GM12878 (cell line): Measurements from ENCODE around the gene CAPZB. TPM values are rescaled to one million over a fixed set of nuclear protein-coding genes. Genes with fewer than 3 reads are reported as not detected.
A peak's percentile ranks its signal among the peaks of the same experiment; 100 is the strongest.

Source experiments
- ATAC-seq: fragments of 200-7000 bp; cut with Tn5 transposase; 3 replicates; pipeline ENCODE4 v1.9.1; 2020; ENCODE audit warnings: mild to moderate bottlenecking, moderate library complexity
- BruUV-seq: library from RNA; stranded (reverse); fragments of 400-500 nt; replicated peaks from 2 replicates; lab custom pipeline; 2021; lab: Mats Ljungman, UMichigan
- CTCF ChIA-PET: fragments of 300-600 bp; sonication (Branson Sonifier 250); formaldehyde crosslinking; extraction: SDS; loops from one replicate; lab custom pipeline; 2021; ENCODE audit warnings: inconsistent platforms; lab: Yijun Ruan, JAX
- POLR2A ChIA-PET: fragments of 350-600 bp; formaldehyde crosslinking; extraction: SDS; loops from one replicate; lab custom pipeline; 2021; ENCODE audit warnings: inconsistent platforms; lab: Charles Lee
- RAD21 ChIA-PET: fragments of 300-600 bp; sonication (Branson Sonifier 250); formaldehyde crosslinking; loops from one replicate; lab custom pipeline; 2023; ENCODE audit warnings: antibody characterized with exemption; ENCODE audit not compliant: unreplicated experiment; lab: Charles Lee
- SMC1A ChIA-PET: fragments of 300-600 bp; sonication (Branson Sonifier 250); formaldehyde crosslinking; loops from one replicate; lab custom pipeline; 2023; ENCODE audit not compliant: unreplicated experiment, uncharacterized antibody; lab: Charles Lee
- DNase-seq: peaks from one replicate; pipeline ENCODE4 v3.0.0-alpha.2; 2011; ENCODE audit warnings: low read depth, low spot score
- FAIRE-seq: peaks from 3 replicates; lab custom pipeline; 2011; peaks lifted over from hg19 to GRCh38; lab: Jason Lieb, UNC
- H2AFZ ChIP-seq: 2 replicates; pipeline ENCODE4 v1.6.0; 2011; ENCODE audit warnings: low read depth, low read length, control low read depth; ENCODE audit not compliant: control insufficient read depth
- H3K27ac ChIP-seq: 2 replicates; pipeline ENCODE4 v1.5.1; 2011; ENCODE audit warnings: control low read depth; ENCODE audit not compliant: control insufficient read depth, insufficient read depth
- H3K27me3 ChIP-seq, 2 experiments: replicated peaks in 1 of 2; 2 replicates each; pipeline versions ENCODE4 v1.6.0 to v1.6.1; 2011; ENCODE audit warnings: low read length in 1 of 2; ENCODE audit not compliant: control insufficient read depth in 2 of 2, insufficient read depth in 2 of 2
- H3K36me3 ChIP-seq, 2 experiments: 2 replicates each; pipeline ENCODE4 v1.5.1; 2011; ENCODE audit warnings: low read length in 1 of 2; ENCODE audit not compliant: control insufficient read depth in 2 of 2, insufficient read depth in 2 of 2
- H3K4me1 ChIP-seq: 2 replicates; pipeline ENCODE4 v1.6.1; 2011; ENCODE audit warnings: mild to moderate bottlenecking, low read length, moderate library complexity, mixed read lengths; ENCODE audit not compliant: control insufficient read depth, insufficient read depth
- H3K4me2 ChIP-seq: 2 replicates; pipeline ENCODE4 v1.6.0; 2011; ENCODE audit warnings: control low read depth; ENCODE audit not compliant: control insufficient read depth, insufficient read depth
- H3K4me3 ChIP-seq: fragments of 200-600 bp; sonication (generic); 2 replicates; pipeline ENCODE4 v1.5.1; 2016
- H3K79me2 ChIP-seq: 2 replicates; pipeline ENCODE4 v1.6.0; 2011; ENCODE audit warnings: low read length; ENCODE audit not compliant: control insufficient read depth, insufficient read depth
- H3K9ac ChIP-seq: 2 replicates; pipeline ENCODE4 v1.8.0; 2011; ENCODE audit warnings: low read length, control low read depth, mixed read lengths; ENCODE audit not compliant: control insufficient read depth, insufficient read depth
- H3K9me3 ChIP-seq: replicated peaks from 3 replicates; pipeline ENCODE4 v1.5.1; 2011; ENCODE audit warnings: mild to moderate bottlenecking, low read length; ENCODE audit not compliant: control insufficient read depth, insufficient read depth
- H4K20me1 ChIP-seq: 2 replicates; pipeline ENCODE4 v1.6.0; 2011; ENCODE audit not compliant: control insufficient read depth, insufficient read depth
- EP300 ChIP-seq, 2 experiments: fragments of 150-350 bp in 1 of 2; IDR thresholded peaks; 2 replicates each; pipeline ENCODE4 v1.6.1; 2011 to 2012; ENCODE audit warnings: low read depth in 2 of 2, low read length in 2 of 2, borderline replicate concordance in 1 of 2, improper control_type of control experiment in 1 of 2, inconsistent platforms in 1 of 2; ENCODE audit not compliant: control insufficient read depth in 1 of 2
- SMAD5 ChIP-seq: IDR thresholded peaks from 2 replicates; pipeline ENCODE4 v1.6.1; 2016; ENCODE audit warnings: antibody characterized with exemption, low read depth
- SP1 ChIP-seq: IDR thresholded peaks from one replicate; pipeline ENCODE4 v1.6.1; 2011; ENCODE audit warnings: low read depth, low read length
- SREBF1 ChIP-seq: IDR thresholded peaks from 2 replicates; pipeline ENCODE4 v1.6.1; 2012; ENCODE audit warnings: mild to moderate bottlenecking, low read length
- SREBF2 ChIP-seq: IDR thresholded peaks from 2 replicates; pipeline ENCODE4 v1.6.1; 2012; ENCODE audit warnings: mild to moderate bottlenecking, low read length
- TARDBP ChIP-seq: IDR thresholded peaks from 2 replicates; pipeline ENCODE4 v1.6.1; 2016; ENCODE audit warnings: borderline replicate concordance
- WGBS: methylation state at CpG from one replicate; pipeline ENCODE4 v1.1.6; 2016; ENCODE audit warnings: low lambda C conversion rate; ENCODE audit not compliant: insufficient replicate concordance, insufficient coverage; ENCODE audit errors: missing lambda C conversion rate; 5-methylcytosine and 5-hydroxymethylcytosine counted together
- in situ Hi-C: fragments of 300-500 bp; cut with MboI; formaldehyde crosslinking; loops from 9 replicates; pipeline ENCODE4 v1.14.3; 2018; ENCODE audit warnings: mixed read lengths
- intact Hi-C: fragments of 100-400 bp; cut with micrococcal nuclease; formaldehyde crosslinking; loops from one replicate; pipeline ENCODE4 v1.14.2; 2022; ENCODE audit not compliant: unreplicated experiment
- polyA plus RNA-seq, 11 experiments: library from polyadenylated mRNA; depleted of rRNA in 4 of 11; unstranded in 6 of 11; stranded (reverse) in 5 of 11; fragments of >200 nt; fragmentation: Nextera tagmentation in 4 of 11; fragmentation: Illumina TruSeq in 1 of 11; extraction: Ambion mirVana in 4 of 11; extraction: Trizol in 1 of 11; gene quantifications; 1 replicate in 1 of 11; 2 replicates in 10 of 11; pipeline versions ENCODE4 v1.2.1 to v1.2.3, GENCODE V29; 2011 to 2016; ENCODE audit warnings: inconsistent platforms in 2 of 11, missing spikeins in 2 of 11, low read depth in 1 of 11
- total RNA-seq, 4 experiments: library from RNA; depleted of rRNA in 3 of 4; stranded (reverse); fragments of >200 nt in 3 of 4; fragmentation: Illumina TruSeq in 1 of 4; extraction: Trizol in 1 of 4; gene quantifications; 2 replicates each; pipeline versions ENCODE4 v1.2.1 to v1.2.3, GENCODE V29; 2013 to 2021
- TF ChIP-seq, protein P1 (sequence below): fragments of 450-650 bp; conservative IDR thresholded peaks from 2 replicates; pipeline ENCODE4 v1.6.1; 2017; ENCODE audit warnings: mild to moderate bottlenecking, moderate library complexity
- TF ChIP-seq, protein P2 (sequence below): fragments of 450-650 bp; IDR thresholded peaks from 2 replicates; pipeline ENCODE4 v1.6.1; 2017; ENCODE audit warnings: mild to moderate bottlenecking, moderate library complexity
- TF ChIP-seq, protein P3 (sequence below): fragments of 150-350 bp; IDR thresholded peaks from 2 replicates; pipeline ENCODE4 v1.6.1; 2014; ENCODE audit warnings: mild to moderate bottlenecking, low read depth, low read length

Gene CAPZB
- total and polyA plus RNA-seq, 10 of the 15 experiments (the other 5 are each of a cell fraction or from before 2014, with no cell fraction given), result 104 to 454 (median 213) TPM

DNA sequence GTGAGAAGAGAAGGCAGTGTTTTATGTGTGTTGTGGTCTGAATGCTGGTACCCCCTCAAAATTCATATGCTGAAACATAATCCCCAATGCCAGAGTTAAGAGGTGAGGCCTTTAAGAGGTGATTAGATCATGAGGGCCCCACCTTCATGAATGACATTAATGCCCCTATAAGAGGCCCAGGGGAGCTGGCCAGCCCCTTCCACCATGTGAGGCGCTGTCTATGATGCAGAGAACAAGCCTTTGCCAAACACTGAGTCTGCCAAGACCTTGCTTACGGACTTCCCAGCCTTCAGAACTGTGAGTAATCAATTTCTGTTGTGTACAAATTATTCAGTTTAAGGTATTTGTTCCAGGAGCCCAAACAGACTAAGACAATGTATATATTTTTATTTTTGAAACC lies 20.2 kb downstream of the CAPZB start:
- ChIA-PET CTCF (no interaction called here), RAD21 (no interaction called here), POLR2A (interaction anchor here (1.3 kb wide), 1 partner anchor 11 kb away, joined by 5 read pairs; no protein-coding TSS in a partner anchor)
- H3K4me1 ChIP-seq, result peaks cover 54% of the 10 kb centered on the region
- TSS peak; percentile 3 for BruUV-seq
- in situ Hi-C loops, result no loop called here
- no peak for DNase-seq
- H3K79me2 ChIP-seq, result peaks cover 89% of the 10 kb centered on the region
- H3K27ac ChIP-seq, result no peak overlapping the region
- H3K9ac ChIP-seq, result no peak overlapping the region
- H2AFZ ChIP-seq, result no peak overlapping the region
- no peak for TF ChIP-seq TARDBP
- TF ChIP-seq, protein P1, sequence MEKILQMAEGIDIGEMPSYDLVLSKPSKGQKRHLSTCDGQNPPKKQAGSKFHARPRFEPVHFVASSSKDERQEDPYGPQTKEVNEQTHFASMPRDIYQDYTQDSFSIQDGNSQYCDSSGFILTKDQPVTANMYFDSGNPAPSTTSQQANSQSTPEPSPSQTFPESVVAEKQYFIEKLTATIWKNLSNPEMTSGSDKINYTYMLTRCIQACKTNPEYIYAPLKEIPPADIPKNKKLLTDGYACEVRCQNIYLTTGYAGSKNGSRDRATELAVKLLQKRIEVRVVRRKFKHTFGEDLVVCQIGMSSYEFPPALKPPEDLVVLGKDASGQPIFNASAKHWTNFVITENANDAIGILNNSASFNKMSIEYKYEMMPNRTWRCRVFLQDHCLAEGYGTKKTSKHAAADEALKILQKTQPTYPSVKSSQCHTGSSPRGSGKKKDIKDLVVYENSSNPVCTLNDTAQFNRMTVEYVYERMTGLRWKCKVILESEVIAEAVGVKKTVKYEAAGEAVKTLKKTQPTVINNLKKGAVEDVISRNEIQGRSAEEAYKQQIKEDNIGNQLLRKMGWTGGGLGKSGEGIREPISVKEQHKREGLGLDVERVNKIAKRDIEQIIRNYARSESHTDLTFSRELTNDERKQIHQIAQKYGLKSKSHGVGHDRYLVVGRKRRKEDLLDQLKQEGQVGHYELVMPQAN, result no peak
- TF ChIP-seq, all 136 proteins: peak for 0
- no peak for ATAC-seq
- H3K36me3 ChIP-seq, result peaks cover 3 to 8% of the 10 kb centered on the region in 2 experiments; a peak in 3 of 4 replicates
- 70% methylated on average over 2 of the region's 2 CpGs for WGBS
- intact Hi-C loops, result no loop called here
- FAIRE-seq, result no peak
- SMC1A ChIA-PET, result interaction anchor here (0.9 to 2.1 kb wide), 5 partner anchors 12 to 74 kb away, joined by 3 to 7 read pairs (median 3); no protein-coding TSS in a partner anchor
- 0 out of 2 replicates have a peak, but pooled peaks cover 3% of the 10 kb centered on the region for H4K20me1 ChIP-seq
- no peak overlapping the region for H3K4me2 ChIP-seq
- H3K27me3 ChIP-seq, result no peaks in the 10 kb centered on the region
- H3K9me3 ChIP-seq, result no peaks in the 10 kb centered on the region
- H3K4me3 ChIP-seq, result no peak overlapping the region

DNA sequence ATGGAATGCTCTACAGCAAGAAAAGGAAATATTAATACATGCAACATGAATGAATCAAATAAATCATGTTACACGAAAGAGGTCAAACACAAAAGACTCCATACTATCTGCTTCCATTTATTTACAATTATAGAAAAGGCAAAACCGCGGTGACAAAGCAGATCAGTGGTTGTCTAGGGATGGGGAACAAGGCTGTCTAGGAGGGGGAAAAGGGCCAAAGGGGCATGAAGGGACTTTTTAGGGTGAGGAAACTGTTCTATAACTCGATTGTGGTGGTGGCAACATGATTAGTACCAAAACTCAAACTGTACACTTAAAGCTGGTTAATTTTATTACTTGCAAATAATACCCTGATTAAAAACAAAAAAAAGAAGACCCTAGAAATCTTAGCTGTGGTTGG lies 20.6 kb downstream of the CAPZB start:
- H3K27ac ChIP-seq, result no peak overlapping the region
- WGBS, result 76% methylated on average over 4 of the region's 4 CpGs
- H4K20me1 ChIP-seq, result 0 out of 2 replicates have a peak, but pooled peaks cover 3% of the 10 kb centered on the region
- FAIRE-seq (no peak), ATAC-seq (no peak), DNase-seq (no peak)
- H3K4me3 ChIP-seq, result no peak overlapping the region
- peaks cover 54% of the 10 kb centered on the region for H3K4me1 ChIP-seq
- in situ Hi-C loops (no loop called here), intact Hi-C loops (no loop called here)
- peaks cover 3 to 5% of the 10 kb centered on the region in 2 experiments; a peak in 2 of 4 replicates for H3K36me3 ChIP-seq
- no peak overlapping the region for H2AFZ ChIP-seq
- peaks cover 89% of the 10 kb centered on the region for H3K79me2 ChIP-seq
- no peak overlapping the region for H3K9ac ChIP-seq
- POLR2A ChIA-PET, result interaction anchor here (0.6 to 1.3 kb wide), 2 partner anchors 9 to 11 kb away, joined by 3 to 5 read pairs; no protein-coding TSS in a partner anchor
- CTCF ChIA-PET, result no interaction called here
- SMC1A ChIA-PET, result interaction anchor here (0.9 to 4.2 kb wide), 6 partner anchors 8 to 74 kb away, joined by 3 to 22 read pairs (median 4); no protein-coding TSS in a partner anchor
- H3K9me3 ChIP-seq, result no peaks in the 10 kb centered on the region
- no peak overlapping the region for H3K4me2 ChIP-seq
- H3K27me3 ChIP-seq, result no peaks in the 10 kb centered on the region
- BruUV-seq, result no TSS peak
- RAD21 ChIA-PET, result no interaction called here
- TF ChIP-seq, protein P2, sequence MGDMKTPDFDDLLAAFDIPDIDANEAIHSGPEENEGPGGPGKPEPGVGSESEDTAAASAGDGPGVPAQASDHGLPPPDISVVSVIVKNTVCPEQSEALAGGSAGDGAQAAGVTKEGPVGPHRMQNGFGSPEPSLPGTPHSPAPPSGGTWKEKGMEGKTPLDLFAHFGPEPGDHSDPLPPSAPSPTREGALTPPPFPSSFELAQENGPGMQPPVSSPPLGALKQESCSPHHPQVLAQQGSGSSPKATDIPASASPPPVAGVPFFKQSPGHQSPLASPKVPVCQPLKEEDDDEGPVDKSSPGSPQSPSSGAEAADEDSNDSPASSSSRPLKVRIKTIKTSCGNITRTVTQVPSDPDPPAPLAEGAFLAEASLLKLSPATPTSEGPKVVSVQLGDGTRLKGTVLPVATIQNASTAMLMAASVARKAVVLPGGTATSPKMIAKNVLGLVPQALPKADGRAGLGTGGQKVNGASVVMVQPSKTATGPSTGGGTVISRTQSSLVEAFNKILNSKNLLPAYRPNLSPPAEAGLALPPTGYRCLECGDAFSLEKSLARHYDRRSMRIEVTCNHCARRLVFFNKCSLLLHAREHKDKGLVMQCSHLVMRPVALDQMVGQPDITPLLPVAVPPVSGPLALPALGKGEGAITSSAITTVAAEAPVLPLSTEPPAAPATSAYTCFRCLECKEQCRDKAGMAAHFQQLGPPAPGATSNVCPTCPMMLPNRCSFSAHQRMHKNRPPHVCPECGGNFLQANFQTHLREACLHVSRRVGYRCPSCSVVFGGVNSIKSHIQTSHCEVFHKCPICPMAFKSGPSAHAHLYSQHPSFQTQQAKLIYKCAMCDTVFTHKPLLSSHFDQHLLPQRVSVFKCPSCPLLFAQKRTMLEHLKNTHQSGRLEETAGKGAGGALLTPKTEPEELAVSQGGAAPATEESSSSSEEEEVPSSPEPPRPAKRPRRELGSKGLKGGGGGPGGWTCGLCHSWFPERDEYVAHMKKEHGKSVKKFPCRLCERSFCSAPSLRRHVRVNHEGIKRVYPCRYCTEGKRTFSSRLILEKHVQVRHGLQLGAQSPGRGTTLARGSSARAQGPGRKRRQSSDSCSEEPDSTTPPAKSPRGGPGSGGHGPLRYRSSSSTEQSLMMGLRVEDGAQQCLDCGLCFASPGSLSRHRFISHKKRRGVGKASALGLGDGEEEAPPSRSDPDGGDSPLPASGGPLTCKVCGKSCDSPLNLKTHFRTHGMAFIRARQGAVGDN, result no peak
- TF ChIP-seq, protein P3, sequence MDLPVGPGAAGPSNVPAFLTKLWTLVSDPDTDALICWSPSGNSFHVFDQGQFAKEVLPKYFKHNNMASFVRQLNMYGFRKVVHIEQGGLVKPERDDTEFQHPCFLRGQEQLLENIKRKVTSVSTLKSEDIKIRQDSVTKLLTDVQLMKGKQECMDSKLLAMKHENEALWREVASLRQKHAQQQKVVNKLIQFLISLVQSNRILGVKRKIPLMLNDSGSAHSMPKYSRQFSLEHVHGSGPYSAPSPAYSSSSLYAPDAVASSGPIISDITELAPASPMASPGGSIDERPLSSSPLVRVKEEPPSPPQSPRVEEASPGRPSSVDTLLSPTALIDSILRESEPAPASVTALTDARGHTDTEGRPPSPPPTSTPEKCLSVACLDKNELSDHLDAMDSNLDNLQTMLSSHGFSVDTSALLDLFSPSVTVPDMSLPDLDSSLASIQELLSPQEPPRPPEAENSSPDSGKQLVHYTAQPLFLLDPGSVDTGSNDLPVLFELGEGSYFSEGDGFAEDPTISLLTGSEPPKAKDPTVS, result no peak
- TF ChIP-seq SP1, result no peak
- TF ChIP-seq SREBF2, result no peak
- no peak for TF ChIP-seq SREBF1
- no peak for TF ChIP-seq SMAD5
- no peak for TF ChIP-seq EP300 (IDR thresholded peaks at IDR 0.05; ENCODE audit: borderline replicate concordance in 1 of 2, control insufficient read depth in 1 of 2, low read depth in 2 of 2, low read length in 2 of 2)
